AG09309 (cell line): ENCODE results near the gene TNPO2.
A peak's percentile ranks its signal among the peaks of the same experiment; 100 is the strongest.

Experiments
- DNase-seq: peaks from one replicate; pipeline ENCODE4 v3.0.0-alpha.2; 2010; ENCODE audit warnings: low read depth
- H3K4me3 ChIP-seq: 2 replicates; pipeline ENCODE4 v1.5.1; 2011; ENCODE audit warnings: mild to moderate bottlenecking, low read depth, low read length, moderate library complexity; ENCODE audit not compliant: control insufficient read depth
- TF ChIP-seq, protein P1 (sequence below): IDR thresholded peaks from 2 replicates; pipeline ENCODE4 v1.5.1; 2011; ENCODE audit warnings: mild to moderate bottlenecking, low read depth, low read length, inconsistent platforms; ENCODE audit not compliant: insufficient read depth, control insufficient read depth; ENCODE audit errors: missing control alignments

TNPO2 gene

DNA sequence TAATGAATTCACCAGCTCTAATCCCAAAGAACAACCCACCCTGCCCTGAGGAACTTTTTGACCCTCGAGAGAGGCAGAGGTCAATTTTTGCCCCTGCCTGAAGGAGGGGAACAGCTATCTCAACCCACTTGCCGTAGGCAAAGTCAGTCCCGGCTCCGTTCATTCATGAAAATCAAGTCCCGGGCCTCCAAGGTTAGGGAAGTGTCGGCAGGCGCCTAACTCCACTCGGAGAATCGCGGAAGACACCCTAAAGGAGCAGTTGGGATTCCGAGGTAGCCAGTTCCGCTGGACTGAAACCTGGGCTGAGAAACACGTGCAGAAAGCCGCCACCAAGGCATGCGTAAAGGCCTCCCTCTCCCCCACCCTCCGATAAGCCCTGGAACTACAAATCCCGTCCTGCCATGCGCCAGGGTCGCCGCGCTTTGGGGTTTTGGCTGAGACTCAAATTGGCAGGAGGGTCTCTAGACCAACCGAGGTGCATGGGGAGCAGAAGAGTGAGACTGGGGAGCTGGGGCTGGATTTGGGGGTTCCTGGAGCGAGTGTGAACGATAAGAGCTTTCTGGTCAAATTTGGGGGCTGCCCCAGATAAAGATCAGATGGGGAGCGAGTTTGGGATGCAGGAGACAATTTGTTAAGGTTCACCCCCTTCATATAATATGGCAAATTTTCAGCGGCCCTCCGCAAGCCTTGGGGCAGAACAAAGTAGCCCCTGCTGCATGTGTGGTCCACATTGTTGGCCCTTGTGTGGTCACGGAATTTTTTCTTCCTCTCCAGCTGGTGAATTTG is at the start of gene TNPO2:
TSS of gene TNPO2 (minus strand) at position 292 of the 786 bp plus-strand sequence. CDS start 2,955 bp downstream, outside the sequence.
- TF ChIP-seq, protein P1, sequence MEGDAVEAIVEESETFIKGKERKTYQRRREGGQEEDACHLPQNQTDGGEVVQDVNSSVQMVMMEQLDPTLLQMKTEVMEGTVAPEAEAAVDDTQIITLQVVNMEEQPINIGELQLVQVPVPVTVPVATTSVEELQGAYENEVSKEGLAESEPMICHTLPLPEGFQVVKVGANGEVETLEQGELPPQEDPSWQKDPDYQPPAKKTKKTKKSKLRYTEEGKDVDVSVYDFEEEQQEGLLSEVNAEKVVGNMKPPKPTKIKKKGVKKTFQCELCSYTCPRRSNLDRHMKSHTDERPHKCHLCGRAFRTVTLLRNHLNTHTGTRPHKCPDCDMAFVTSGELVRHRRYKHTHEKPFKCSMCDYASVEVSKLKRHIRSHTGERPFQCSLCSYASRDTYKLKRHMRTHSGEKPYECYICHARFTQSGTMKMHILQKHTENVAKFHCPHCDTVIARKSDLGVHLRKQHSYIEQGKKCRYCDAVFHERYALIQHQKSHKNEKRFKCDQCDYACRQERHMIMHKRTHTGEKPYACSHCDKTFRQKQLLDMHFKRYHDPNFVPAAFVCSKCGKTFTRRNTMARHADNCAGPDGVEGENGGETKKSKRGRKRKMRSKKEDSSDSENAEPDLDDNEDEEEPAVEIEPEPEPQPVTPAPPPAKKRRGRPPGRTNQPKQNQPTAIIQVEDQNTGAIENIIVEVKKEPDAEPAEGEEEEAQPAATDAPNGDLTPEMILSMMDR = no peak
- peak within 1 kb of the TSS; percentile 77 for H3K4me3 ChIP-seq
- DNase-seq = no peak

DNA sequence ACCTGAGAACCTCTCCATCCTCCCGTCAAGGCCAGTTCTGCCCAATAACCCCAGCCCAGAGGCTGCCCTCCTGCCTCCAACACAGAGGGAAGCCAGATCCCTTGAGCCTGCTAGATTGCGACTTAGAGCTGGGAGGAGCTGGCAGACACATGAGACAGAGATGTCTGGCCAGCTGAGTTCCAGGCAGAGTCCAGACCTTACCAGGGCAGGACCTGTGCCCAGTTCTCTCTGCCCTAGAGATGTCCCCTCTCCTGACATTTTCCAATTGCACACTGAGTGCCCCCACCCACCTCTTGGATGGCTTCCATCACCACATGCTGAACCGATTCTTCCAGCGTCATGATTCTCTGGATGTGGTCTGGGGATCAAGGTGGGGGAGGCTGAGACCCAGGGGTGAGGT is 48.6 kb upstream of the TNPO2 start:
- H3K4me3 ChIP-seq = no peak overlapping the region
- TF ChIP-seq, protein P1 = no peak
- no peak for DNase-seq

DNA sequence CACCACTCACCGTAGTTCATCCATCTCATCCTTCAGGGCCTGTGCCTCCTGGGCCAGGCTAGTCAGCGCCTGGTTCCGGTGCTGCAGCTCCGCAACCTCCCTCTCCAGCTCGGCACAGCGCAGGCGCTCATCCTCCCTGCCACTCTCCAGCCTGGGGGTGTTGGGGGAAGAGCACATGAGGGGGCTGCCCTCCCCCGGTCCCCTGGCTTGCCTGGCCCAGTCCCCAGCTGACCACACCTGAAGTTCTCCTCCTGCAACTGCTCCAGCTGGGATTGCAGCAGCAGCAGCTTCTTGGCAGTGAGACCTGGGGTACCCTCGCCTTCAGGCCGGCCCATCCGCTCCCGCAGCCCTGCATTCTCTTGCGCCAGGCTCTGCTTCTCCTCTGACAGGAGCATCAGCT is 47.2 kb upstream of the TNPO2 start:
- H3K4me3 ChIP-seq = no peak overlapping the region
- DNase-seq = no peak
- TF ChIP-seq, protein P1 = no peak

DNA sequence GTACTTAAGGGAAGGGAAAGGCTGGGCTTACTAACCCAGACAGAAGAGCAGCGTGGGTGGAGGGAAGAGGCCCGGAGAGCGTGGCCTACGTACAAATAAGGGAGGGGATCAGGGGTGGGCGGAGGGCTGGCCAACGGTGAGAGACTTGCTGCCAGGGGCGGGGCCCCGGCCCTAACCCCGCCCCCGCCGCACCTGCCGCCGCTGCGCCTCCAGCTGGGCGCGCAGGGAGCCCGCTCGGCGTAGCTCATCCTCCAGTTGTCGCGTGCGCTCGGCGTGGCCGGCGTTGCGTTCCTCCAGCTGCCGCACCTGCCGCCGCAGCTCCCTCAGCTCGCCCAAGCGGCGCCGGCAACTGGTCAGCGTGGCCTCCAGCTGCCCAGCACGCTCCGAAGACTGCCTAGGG is 46.0 kb upstream of the TNPO2 start:
- DNase-seq = no peak
- TF ChIP-seq, protein P1 = no peak
- no peak overlapping the region for H3K4me3 ChIP-seq

DNA sequence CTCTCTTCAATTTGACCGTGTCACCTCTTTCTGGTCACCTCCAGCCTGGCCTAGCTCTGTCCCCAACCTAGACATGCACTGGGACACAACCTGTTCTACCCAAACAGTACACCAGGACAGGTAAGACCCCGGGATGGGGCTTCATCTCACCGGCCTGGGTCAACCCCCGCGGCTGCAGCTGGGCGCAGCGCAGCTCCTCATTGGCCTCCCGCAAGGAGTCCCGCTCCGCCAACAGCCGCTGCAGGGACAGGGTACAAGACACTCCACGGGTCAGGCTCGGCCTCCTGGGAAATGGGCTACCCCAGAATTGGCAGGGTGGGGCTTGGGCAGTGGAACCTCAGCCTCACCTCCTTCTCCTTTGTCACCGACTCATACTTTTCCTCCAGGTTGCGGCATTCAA is 43.9 kb upstream of the TNPO2 start:
- TF ChIP-seq, protein P1 = no peak
- no peak overlapping the region for H3K4me3 ChIP-seq
- DNase-seq = no peak

DNA sequence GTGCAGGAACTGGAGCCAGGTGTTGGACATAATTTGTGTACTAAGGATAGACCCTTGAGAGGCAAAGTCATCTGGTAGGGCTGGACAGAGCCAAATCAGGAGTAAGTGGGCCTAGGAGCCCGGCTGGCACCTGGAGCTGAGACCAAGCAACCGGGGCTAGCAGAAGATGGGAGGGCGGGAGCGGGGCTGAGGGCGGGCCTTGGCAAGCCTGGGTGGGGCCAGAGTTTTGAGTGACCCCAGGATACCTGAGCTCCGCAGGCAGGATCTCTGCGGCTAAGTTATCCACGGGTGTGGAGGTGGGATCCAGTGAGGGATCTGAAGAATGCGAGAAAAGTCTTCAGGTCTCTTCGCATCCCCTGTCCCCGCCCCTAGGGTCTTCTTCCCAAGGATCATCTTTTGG is 43.4 kb upstream of the TNPO2 start:
- no peak for DNase-seq
- TF ChIP-seq, protein P1 = no peak

More for the DNA sequence above, 43.4 kb upstream of the TNPO2 start:
- H3K4me3 ChIP-seq = no peak overlapping the region
